Effector memory CD8-positive, alpha-beta T cell (primary cell): ENCODE measurements around the gene YWHAE.
"Not testable (repeated sequence)": the region's sequence is repeated elsewhere in the genome, so short reads cannot be mapped to it uniquely, and the experiment has no call there.

Experiments
- ATAC-seq: fragments of 150-1000 bp; cut with Tn5 transposase; replicated peaks from 2 replicates; pipeline ENCODE4 v1.10.0; 2021; ENCODE audit warnings: mild to moderate bottlenecking, moderate library complexity
- DNase-seq, 3 experiments: peaks; one replicate each; pipeline ENCODE4 v3.0.0; 2021
- H3K27ac Mint-ChIP-seq, 2 donors: one replicate each; pipeline ENCODE4 v1.8.0; 2022; ENCODE audit warnings: mild to moderate bottlenecking in 2 of 2, mixed read lengths in 2 of 2, moderate library complexity in 2 of 2
- H3K27me3 Mint-ChIP-seq, 2 donors: one replicate each; pipeline ENCODE4 v1.8.0; 2022; ENCODE audit warnings: mixed read lengths in 2 of 2
- H3K36me3 Mint-ChIP-seq: one replicate; pipeline ENCODE4 v1.8.0; 2022; ENCODE audit warnings: mild to moderate bottlenecking, moderate library complexity, mixed read lengths; ENCODE audit not compliant: insufficient read depth
- H3K4me1 Mint-ChIP-seq, 2 donors: one replicate each; pipeline ENCODE4 v1.8.0; 2022; ENCODE audit warnings: low read depth in 2 of 2, mixed read lengths in 2 of 2
- H3K4me3 Mint-ChIP-seq, 2 donors: one replicate each; pipeline ENCODE4 v1.8.0; 2022; ENCODE audit warnings: mild to moderate bottlenecking in 2 of 2, mixed read lengths in 2 of 2, moderate library complexity in 2 of 2
- H3K9me3 Mint-ChIP-seq, 2 donors: one replicate each; pipeline ENCODE4 v1.8.0; 2022; ENCODE audit warnings: mixed read lengths in 2 of 2

Gene YWHAE

DNA sequence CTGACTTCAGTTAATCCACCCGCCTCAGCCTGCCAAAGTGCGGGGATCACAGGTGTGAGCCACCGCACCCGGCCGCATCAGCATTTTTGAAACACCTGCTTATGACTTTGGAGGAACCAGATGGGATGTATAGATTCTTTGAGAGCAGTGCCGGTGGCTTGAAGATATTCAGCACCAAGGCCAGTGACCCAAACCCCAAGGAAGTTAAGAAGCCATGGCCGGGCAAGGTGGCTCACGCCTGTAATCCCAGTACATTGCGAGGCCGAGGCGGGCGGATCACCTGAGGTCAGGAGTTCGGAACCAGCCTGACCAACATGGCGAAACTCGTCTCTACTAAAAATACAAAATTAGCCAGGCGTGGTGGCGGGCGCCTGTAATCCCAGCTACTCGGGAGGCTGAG, 76.7 kb downstream of the YWHAE start:
- ATAC-seq = no peak
- Mint-ChIP-seq H3K9me3 (no peaks in the 10 kb centered on the region), H3K4me1 (no peaks in the 10 kb centered on the region), H3K4me3 (no peak overlapping the region), H3K27ac (no peak overlapping the region), H3K36me3 (no peaks in the 10 kb centered on the region), H3K27me3 (peaks cover 22 to 30% of the 10 kb centered on the region in 2 donors)
- no peak for DNase-seq

DNA sequence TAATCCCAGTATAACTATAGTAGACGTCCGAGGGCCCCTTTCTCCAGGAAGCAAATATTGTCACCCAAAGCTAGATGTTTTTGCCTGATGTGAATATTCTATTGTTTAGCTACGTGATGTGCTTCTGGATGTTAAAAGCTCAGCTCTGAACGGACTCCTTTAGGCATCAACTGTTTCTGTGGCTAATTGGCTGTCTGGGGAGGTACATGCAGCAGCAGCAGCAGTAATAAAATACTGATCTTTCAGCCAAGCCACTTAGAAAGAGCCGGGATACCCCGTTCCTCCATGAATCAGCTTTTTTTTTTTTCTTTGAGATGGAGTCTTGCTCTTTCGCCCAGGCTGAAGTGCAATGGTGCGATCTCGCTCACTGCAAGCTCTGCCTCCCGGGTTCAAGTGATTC, 77.5 kb downstream of the YWHAE start:
- ATAC-seq (no peak), DNase-seq (no peak)
- H3K9me3 Mint-ChIP-seq = no peaks in the 10 kb centered on the region
- H3K4me1 Mint-ChIP-seq = no peaks in the 10 kb centered on the region
- H3K27me3 Mint-ChIP-seq = peaks cover 22 to 30% of the 10 kb centered on the region in 2 donors
- H3K27ac Mint-ChIP-seq = no peak overlapping the region
- H3K4me3 Mint-ChIP-seq = no peak overlapping the region
- H3K36me3 Mint-ChIP-seq = no peaks in the 10 kb centered on the region

DNA sequence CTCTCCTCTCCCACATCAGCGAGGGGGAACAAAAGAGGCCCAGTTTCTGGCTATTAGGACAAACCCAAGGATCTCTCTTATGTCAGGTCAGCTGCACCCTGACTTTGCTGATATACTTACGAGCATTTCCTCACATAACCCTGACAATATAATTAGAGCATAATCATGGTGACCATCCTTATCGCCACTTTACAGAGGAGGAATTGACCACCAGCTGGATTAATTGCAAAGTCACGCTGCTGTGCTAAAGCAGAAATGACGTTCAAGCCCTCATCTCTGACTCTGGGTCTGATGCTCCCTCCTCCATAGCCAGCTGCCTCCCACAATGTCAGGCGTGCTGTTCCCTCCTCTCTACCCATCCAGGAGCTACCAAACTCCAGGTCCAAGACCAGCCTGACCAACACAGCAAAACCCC, 78.0 kb downstream of the YWHAE start:
- Mint-ChIP-seq H3K4me1 (no peaks in the 10 kb centered on the region), H3K36me3 (no peaks in the 10 kb centered on the region), H3K27ac (no peak overlapping the region), H3K4me3 (no peak overlapping the region), H3K27me3 (peaks cover 22 to 30% of the 10 kb centered on the region in 2 donors), H3K9me3 (no peaks in the 10 kb centered on the region)
- no peak for DNase-seq
- no peak for ATAC-seq

DNA sequence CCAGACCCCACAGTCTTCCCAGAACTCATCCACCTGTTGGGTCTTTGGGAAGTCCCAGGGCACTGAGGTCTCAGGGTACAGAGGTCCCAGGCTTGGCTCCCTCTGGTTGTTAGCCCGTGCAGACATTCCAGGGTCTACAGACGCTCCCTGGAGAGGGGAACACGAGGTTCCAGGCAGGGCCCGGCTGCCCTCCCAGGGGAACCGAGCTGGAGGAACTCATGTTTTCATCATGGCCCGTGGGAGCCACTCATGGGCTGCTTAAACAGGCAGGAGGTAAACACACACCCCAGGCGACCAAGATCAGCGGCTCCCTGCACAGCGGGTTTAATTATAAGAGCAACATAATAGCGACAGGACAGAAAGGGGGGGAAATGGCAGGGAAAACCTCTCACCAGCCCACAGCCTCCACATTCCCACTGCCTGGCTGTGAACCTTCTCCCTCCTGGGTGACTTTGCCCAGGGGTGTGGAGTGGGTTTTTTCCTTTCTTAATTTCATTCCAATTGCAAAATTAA, 84.1 kb downstream of the YWHAE start:
- Mint-ChIP-seq H3K27me3 (peaks cover 24 to 35% of the 10 kb centered on the region in 2 donors), H3K4me1 (no peaks in the 10 kb centered on the region), H3K27ac (no peak overlapping the region)

DNA sequence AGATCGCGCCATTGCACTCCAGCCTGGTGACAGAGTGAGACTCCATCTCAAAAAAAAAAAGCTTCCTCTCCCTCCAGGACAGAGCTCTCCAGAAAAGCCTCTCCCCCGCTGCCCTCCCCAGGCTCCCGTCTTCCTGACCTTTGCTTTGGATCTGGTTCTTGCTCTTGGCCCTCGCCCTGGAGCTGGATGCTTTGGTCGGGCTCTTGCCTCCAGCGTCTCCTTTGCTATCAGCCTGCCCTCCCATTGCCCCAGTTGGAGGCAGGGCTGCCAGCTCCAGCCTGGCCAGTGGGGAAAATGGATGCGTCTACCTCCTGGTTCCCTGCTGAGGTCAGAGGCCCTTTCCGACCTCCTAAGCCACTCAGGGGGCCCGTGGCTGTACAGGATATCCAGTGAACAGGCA, 84.6 kb downstream of the YWHAE start:
- Mint-ChIP-seq H3K27ac (no peak overlapping the region), H3K4me1 (no peaks in the 10 kb centered on the region), H3K27me3 (peaks cover 21 to 30% of the 10 kb centered on the region in 2 donors), H3K9me3 (no peaks in the 10 kb centered on the region), H3K36me3 (no peaks in the 10 kb centered on the region), H3K4me3 (no peak overlapping the region)
- DNase-seq (no peak), ATAC-seq (no peak)

More for the DNA sequence above, 84.1 kb downstream of the YWHAE start:
- ATAC-seq (no peak), DNase-seq (no peak)
- H3K4me3 Mint-ChIP-seq = no peak overlapping the region
- H3K36me3 Mint-ChIP-seq = no peaks in the 10 kb centered on the region
- no peaks in the 10 kb centered on the region for H3K9me3 Mint-ChIP-seq

DNA sequence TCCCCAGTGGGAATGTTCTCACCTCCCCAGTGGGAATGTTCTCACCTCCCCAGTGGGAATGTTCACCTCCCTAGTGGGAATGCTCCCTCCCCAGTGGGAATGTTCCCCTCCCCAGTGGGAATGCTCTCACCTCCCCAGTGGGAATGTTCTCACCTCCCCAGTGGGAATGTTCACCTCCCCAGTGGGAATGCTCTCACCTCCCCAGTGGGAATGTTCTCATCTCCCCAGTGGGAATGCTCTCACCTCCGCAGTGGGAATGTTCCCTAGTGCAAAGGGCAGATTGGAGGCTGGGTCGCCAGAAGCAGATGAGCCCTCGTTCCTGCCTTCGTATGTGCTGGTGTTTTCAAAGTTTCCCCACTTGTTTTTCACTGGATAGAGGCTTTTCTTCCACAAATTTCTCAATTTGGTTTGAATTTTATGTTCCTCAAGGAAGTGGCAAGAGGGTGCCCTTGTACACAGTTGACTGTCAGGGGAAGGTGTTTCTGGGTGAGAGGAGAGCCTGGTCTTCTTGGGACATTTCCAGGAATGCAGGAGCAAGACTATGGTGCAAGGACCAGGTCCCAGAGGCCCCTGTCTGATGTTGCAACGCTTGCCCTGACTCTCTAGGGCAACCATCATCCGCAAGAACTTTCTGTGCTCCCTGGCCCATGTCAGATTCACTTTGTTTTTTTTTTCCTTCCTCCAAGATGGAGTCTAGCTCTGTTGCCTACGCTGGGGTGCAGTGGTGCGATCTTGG, 86.6 kb downstream of the YWHAE start:
- peaks cover 8 to 14% of the 10 kb centered on the region in 2 donors for H3K27me3 Mint-ChIP-seq
- no peak overlapping the region for H3K27ac Mint-ChIP-seq
- H3K9me3 Mint-ChIP-seq = no peaks in the 10 kb centered on the region
- H3K36me3 Mint-ChIP-seq = no peaks in the 10 kb centered on the region
- H3K4me3 Mint-ChIP-seq = no peak overlapping the region
- ATAC-seq (no peak), DNase-seq (no peak)
- H3K4me1 Mint-ChIP-seq = no peaks in the 10 kb centered on the region

DNA sequence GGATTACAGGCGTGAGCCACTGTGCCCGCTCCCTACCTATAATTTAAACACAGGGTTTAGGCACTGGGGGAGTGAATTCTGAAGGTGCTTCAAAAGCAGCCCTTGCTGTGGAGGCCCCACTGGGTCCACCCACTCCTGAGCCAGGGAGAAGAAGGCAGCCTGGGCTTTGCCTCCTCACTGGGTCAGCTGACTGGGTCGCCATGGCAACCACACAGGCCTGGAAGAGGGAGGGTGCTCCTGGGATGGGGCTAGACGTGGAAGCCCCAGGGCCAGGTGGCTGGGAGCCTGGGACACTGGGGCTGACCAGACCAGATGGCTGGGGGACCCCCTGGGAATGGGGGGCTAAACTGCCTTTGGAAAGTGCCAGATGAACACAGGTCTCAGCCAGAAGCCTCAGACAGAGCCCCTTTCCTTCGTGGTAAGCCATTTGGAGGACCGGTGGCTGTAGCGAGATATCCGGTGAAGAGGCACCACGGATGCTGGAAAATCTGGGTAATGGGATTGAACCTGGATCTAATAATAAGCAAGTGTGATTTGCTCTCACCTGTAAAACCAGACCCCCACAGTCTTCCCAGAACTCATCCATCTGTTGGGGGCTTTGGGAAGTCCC, 87.7 kb downstream of the YWHAE start:
- Mint-ChIP-seq H3K27ac (no peak overlapping the region), H3K9me3 (no peaks in the 10 kb centered on the region), H3K4me3 (no peak overlapping the region), H3K4me1 (peaks cover 0 to 3% of the 10 kb centered on the region in 2 donors), H3K36me3 (no peaks in the 10 kb centered on the region), H3K27me3 (peaks cover 8 to 14% of the 10 kb centered on the region in 2 donors)
- no peak for DNase-seq
- ATAC-seq = no peak

DNA sequence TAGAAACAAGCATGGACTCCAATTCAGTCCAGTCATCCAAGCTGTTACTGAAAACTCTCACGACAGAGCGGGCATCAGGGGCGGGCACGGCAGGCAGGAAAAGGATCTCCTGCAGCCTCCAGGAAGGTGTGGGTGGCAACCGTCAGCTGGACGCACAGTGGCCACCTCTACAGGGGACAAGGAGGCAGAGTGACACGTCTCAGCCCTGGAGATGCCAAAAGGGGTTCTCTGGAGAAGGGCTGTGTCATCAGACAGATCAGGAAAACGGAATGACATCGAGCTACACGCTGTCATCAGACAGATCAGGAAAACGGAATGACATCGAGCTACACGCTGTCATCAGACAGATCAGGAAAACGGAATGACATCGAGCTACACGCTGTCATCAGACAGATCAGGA, 92.2 kb downstream of the YWHAE start:
- H3K9me3 Mint-ChIP-seq, H3K4me3 Mint-ChIP-seq, H3K4me1 Mint-ChIP-seq, DNase-seq, H3K36me3 Mint-ChIP-seq, ATAC-seq, H3K27me3 Mint-ChIP-seq: not testable (repeated sequence)
- peak overlapping the region in 1 of 2 donors; percentile 90 for H3K27ac Mint-ChIP-seq

DNA sequence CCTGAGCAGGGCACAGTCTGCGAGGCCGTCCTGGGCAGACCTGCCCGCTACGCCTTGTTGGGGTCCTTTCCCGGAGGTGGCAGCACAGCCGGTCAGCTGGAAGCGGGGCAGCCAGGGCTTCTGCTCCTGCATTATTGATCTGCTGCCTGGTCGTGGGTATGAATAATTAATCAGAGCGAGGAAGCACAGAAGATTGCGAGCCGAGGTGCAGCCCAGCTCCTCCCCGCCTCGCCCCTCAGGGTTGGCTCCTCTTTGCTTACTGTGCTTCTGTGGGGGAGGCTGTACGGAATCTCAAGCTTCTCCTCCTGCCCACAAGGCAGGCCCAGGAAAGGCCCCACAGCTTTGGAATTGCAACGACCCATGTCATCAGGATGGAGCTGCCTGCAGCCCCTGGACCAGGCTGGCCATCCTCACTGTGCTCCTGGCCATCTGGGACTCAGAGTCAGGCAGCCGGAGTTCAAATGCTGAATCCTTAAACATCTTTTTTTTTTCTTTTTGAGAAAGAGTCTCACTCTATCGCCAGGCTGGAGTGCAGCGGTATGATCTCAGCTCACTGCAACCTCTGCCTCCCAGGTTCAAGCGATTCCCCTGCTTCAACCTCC, 95.0 kb downstream of the YWHAE start:
- H3K4me1 Mint-ChIP-seq = peaks cover 0 to 6% of the 10 kb centered on the region in 2 donors
- no peak overlapping the region for H3K4me3 Mint-ChIP-seq
- no peak for DNase-seq
- no peak overlapping the region for H3K27ac Mint-ChIP-seq
- ATAC-seq = no peak
- peaks cover 0 to 24% of the 10 kb centered on the region in 2 donors for H3K27me3 Mint-ChIP-seq
- no peaks in the 10 kb centered on the region for H3K9me3 Mint-ChIP-seq
- no peaks in the 10 kb centered on the region for H3K36me3 Mint-ChIP-seq

DNA sequence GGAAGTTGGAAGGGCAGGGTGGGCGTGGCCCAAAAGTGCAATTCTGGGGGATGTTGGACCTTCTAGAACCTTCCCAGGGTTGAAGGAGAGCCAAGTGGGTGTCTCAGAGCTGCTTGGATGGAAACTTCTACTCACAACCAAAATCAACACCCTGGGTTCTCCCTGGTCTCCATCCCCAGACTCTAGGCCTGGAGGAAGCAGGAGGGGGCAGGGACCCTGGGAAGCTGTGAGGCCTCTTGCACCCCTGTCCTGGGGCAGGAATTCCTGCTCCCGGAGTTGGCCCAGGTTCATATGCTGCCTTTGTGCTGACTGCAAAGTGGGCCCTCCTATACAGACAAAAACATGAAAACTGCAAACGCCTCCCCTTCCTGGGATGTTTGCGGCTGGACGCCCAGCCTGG, 95.5 kb downstream of the YWHAE start:
- Mint-ChIP-seq H3K4me3 (no peak overlapping the region), H3K27me3 (peaks cover 0 to 30% of the 10 kb centered on the region in 2 donors), H3K27ac (no peak overlapping the region), H3K4me1 (peaks cover 0 to 8% of the 10 kb centered on the region in 2 donors), H3K36me3 (no peaks in the 10 kb centered on the region), H3K9me3 (no peaks in the 10 kb centered on the region)
- DNase-seq (no peak), ATAC-seq (no peak)

DNA sequence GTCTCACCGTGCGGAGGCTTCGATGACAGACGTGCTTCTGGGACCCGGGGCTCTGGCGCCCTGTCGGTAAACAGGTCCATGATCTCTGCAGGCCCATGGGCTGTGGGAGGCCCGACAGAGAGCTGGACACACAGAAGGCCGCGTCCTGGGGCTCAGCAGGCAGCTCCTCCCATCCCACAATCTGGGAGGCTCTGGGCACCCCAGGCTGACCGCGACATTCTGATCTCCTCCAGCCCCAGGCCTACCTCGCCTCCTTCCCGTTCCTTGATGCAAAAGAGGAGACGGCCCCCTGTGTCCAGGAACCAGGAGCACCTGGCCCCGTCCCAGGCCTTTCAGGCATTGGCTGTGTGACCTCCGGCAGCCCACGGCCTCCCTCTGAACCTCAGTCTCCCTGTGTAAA, 97.3 kb downstream of the YWHAE start:
- Mint-ChIP-seq H3K27ac (no peak overlapping the region), H3K9me3 (no peaks in the 10 kb centered on the region), H3K36me3 (peaks cover 3% of the 10 kb centered on the region), H3K4me1 (peaks cover 8 to 18% of the 10 kb centered on the region in 2 donors), H3K27me3 (peaks cover 0 to 46% of the 10 kb centered on the region in 2 donors), H3K4me3 (no peak overlapping the region)
- ATAC-seq (no peak), DNase-seq (no peak)

DNA sequence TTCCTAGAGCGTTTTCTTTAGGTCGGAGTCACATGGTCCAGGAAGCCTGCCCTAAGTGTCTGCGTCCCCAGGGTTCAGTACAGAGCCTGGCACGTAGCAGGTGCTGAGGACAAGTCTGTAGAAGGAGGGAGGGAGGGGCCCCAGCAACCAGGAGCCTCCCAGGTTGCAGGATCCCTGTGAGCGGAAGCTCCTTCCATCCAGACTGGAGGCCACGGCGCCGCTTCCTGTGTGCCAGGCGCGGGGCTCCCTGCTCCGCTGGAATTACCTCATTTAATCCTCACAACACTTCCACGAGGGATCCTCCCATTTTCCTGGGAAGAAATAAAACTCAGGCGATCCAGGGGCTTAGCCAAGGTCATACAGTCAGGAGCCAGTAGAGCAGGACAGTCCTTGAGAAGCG, 98.5 kb downstream of the YWHAE start:
- ATAC-seq (no peak), DNase-seq (no peak)
- peaks cover 3% of the 10 kb centered on the region for H3K36me3 Mint-ChIP-seq
- H3K4me3 Mint-ChIP-seq = no peak overlapping the region
- no peaks in the 10 kb centered on the region for H3K9me3 Mint-ChIP-seq
- peaks cover 10 to 16% of the 10 kb centered on the region in 2 donors for H3K4me1 Mint-ChIP-seq
- peaks cover 0 to 46% of the 10 kb centered on the region in 2 donors for H3K27me3 Mint-ChIP-seq
- no peak overlapping the region for H3K27ac Mint-ChIP-seq

DNA sequence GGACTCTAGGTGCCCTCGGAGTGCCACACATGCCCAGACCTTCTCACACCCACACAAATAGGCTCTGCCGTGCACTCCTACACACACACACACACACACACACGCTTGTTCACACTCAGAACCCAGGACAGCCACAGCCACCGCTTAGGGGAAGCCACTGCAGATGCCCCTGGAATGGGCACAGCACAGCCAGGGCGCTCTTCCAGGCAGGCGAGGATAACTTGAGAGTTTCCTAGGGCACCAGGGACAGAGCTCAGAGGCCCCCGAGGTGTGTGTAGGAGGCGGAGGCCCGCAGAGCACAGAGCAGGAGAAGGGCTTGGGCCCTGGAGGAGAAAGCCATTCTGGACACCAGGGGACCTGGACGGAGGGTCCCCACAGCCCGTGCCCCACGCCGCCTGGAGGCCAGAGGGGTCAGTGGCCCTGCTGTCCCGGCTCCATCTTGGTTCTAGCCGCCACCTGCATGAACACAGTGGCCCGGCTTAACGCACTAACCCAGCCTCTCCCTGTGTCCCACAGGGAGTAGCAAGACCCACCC, 99.6 kb downstream of the YWHAE start:
- ATAC-seq = no peak
- H3K36me3 Mint-ChIP-seq = peaks cover 3% of the 10 kb centered on the region
- no peaks in the 10 kb centered on the region for H3K9me3 Mint-ChIP-seq

More for the DNA sequence above, 99.6 kb downstream of the YWHAE start:
- no peak for DNase-seq
- Mint-ChIP-seq H3K4me3 (no peak overlapping the region), H3K4me1 (peaks cover 11 to 21% of the 10 kb centered on the region in 2 donors), H3K27me3 (peaks cover 0 to 46% of the 10 kb centered on the region in 2 donors), H3K27ac (no peak overlapping the region)
